Measurements from ENCODE around the gene CCDC12. TPM values are rescaled to one million over a fixed set of nuclear protein-coding genes. Genes with fewer than 3 reads are reported as not detected.

Gene CCDC12
- total RNA-seq, 1 experiment from 2014 or later, result 25.6 TPM

GRCh38 chr3:46957092-46957820 lies 19.3 kb downstream of the CCDC12 start:
- no peak for DNase-seq (ENCODE audit: low read depth)

DNA sequence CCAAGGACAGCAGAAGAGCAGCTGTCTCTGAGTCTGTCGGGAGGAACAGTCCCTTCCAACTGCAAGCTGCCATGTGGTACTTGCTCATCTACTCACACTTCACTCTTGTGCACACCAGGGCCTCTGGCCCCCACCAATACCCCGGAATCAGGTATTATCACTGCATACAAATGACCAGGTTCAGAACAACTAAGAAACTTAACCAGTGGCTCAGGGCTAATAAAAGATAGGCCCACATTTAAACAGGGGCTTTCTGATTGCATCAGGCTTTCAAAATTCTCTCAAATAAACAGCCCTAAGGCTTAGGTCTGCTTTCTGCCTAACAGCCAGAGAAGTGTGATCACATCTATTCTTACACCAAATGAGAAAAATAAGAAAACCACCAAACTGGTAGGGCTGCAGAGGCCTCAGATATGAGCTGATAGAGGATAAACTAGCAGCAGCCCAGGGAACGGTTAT lies 20.7 kb downstream of the CCDC12 start:
- DNase-seq (ENCODE audit: low read depth), result no peak

DNA sequence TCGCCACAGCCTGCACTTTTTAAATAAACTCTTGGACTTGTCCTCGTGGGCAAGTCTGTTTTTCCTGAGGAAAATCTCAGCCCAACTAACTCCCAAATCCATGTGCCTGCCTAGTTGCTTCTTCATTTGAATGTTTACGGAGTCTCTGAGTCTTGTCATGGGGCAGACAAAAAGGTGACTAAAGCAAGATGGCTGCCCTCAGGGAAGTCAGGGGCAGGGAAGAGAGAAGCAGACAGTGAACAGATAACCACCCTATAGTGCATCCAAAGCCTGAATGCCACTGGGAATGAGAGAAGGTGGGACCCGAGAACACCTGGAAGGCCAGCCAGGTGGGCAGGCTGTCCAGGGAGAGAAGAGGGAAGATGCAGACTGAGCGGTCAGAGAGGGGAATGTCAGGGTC lies 21.4 kb downstream of the CCDC12 start:
- DNase-seq (ENCODE audit: low read depth), result no peak

DNA sequence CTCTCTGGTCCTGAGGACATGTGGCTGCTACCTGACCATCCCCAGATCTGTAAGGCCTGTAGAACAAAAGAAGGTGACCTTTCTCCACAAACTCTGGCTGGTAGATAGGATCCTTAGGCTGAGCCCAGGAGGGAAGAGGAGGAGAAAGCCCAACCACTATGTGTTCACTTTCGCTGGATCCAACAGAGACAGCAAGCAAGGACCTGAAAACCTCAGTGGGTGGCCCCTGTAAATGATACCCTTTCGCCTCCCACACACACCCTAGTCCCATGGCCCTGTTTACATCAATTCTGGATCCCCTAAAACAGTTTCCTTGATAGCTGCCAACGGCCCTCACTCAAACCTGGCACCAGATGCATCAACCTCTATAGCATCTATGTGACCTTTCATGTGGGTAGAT lies 22.4 kb downstream of the CCDC12 start:
- no peak for DNase-seq (ENCODE audit: low read depth)

DNA sequence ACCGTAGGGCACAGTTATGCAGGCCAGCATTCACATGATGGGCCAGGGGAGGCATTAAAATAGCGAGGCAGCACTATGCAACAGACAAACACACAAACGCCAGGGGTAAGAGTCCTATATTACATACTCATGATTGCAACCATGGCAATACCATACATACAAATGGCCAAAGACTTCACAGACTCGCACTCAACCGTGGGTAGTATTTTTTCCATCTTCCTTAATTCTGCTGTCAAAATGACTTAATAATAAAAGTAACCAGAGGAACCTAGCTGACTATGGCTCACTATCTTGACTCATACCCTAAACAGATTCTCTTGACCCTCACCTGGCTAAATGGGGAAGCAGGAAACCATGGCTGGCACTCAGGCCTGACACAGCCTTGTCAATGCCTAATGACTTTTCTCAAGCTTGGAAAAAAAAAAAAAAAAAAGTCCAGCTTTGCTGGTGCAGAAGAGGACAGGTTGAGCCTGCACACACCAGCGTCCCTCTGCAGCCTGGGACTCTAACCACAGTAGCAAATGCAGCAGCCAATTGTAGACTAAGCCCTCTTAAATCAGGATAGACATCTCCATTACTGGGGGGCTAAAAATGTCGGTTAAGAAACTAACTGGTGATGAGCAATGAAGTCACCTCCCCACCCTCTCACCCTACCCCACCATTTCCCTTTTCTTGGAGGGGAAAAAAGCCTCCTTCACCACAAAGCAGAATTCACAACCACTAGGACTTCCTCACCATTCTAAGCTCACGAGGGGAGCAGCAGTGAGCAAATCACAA lies 23.1 kb downstream of the CCDC12 start:
- DNase-seq (ENCODE audit: low read depth), result no peak

DNA sequence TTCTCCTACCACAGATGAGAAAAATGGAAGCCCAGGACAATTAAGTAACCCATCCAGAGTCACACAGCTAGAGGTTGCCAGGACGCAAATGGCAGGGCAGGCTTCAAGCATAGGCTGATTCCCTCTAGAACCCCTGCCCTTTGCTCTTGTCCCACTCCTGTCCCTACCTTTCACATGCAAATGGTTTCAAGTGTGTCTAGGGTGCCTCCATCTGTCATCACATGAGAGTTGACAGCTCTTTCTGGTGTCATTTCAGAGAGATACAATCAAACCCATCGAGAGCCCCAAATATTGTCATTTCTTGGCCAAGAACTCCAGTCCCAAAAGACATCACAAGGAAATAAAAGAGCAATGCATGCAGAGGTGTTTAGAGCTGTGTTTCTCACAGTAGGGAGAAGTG lies 23.7 kb downstream of the CCDC12 start:
- no peak for DNase-seq (ENCODE audit: low read depth)

GRCh38 chr3:46950650-46951241 lies 25.8 kb downstream of the CCDC12 start:
- DNase-seq (ENCODE audit: low read depth), result no peak

GRCh38 chr3:46950177-46950576 lies 26.4 kb downstream of the CCDC12 start:
- DNase-seq (ENCODE audit: low read depth), result no peak

- DNase-seq (ENCODE audit: low read depth), result no peak
Observed at GRCh38 chr3:46948830-46949671, 27.5 kb downstream of the CCDC12 start.

GRCh38 chr3:46947981-46948791 lies 28.4 kb downstream of the CCDC12 start:
- DNase-seq (ENCODE audit: low read depth), result peak; percentile 66

DNA sequence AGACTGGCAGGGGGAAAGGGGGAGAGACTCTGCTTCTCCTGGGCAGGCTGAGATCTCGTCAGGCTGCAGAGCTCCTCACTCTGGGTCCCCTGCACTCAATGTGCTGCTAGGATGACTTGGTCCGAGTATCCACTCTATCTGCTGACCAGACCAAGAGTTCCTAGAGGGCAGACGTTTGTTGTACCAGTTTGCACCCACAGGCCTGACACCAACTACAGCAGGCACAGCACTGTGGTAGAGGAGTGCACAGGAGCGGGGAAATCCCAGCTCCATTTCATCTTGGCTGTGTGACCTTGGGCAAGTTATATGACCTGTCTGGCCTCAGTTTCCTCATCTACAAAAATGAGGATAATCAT lies 29.0 kb downstream of the CCDC12 start:
- no peak for DNase-seq (ENCODE audit: low read depth)

DNA sequence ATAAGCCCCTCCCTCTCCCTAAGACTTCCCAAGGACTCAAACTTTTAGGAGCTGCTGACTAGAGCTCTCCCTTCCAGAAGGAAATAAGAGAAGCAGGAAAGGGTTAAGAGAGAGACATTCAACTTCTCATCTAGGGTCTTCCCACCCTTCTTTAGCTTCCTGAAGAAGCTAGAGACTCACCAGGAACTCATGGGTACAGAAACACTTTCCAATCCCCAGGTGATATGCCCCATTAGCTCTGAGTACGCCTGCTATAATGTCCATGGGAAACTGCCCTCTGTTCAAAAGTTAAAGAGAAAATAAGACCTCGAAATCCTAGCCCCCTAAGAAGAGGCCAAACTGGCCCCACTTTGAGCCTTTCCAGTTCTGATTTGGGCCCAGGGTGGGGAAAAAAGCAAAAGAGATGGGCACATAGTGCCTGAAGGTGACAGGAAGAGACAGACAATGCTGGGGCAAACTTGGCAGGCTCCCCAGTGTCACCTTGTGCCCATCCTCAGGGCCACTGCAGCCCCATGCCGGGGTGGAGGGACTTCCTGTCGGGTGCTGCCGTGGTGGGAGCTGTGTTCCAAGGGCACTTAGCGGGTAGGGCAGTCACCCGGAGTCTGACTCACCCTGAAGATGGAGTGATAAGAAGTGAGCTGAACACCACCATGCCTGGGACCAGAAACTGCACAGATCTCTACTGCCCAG lies 29.5 kb downstream of the CCDC12 start:
- DNase-seq (ENCODE audit: low read depth), result peak; percentile 82

DNA sequence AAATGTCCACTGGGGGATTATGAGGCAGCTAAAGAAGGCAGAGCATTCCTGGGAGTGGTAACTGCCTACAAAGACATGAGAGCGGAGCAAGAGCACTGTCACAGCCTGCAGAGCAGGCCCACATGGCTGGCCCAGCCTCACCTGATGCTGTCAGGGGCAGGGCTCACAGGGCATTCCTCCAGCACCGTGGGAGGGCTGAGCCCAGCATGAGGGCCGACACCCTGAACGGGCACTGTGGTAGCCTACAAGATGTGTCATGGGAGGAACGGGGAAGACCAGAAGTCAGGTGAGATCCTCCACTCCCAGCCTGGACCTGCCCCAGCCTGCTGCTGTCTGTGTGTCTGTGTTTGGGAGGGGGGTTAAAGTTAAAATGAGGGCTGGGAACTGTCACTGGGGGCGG lies 30.1 kb downstream of the CCDC12 start:
- no peak for DNase-seq (ENCODE audit: low read depth)

DNA sequence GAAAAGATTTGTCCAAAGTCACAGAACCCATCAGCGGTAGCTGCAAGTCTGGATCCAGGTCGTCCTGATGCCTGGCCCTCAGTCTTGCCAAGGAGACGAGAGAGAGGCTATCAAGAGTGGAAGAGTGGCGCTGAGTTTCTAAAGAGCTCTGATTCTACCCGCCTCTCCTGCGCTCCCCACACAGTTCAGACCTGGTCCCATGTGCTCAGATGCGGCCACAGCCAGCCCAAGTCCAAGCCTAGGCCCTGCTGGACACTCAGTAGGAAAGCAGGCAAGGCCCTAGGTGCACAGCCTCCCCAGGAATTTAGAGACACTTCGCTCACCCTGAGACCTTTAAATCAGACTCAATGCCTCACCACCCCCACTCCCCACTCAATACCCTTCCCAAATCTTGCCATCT lies 32.4 kb downstream of the CCDC12 start:
- no peak for DNase-seq (ENCODE audit: low read depth)

GRCh38 chr3:46943237-46944187 lies 33.0 kb downstream of the CCDC12 start:
- DNase-seq (ENCODE audit: low read depth), result peak; percentile 42

DNA sequence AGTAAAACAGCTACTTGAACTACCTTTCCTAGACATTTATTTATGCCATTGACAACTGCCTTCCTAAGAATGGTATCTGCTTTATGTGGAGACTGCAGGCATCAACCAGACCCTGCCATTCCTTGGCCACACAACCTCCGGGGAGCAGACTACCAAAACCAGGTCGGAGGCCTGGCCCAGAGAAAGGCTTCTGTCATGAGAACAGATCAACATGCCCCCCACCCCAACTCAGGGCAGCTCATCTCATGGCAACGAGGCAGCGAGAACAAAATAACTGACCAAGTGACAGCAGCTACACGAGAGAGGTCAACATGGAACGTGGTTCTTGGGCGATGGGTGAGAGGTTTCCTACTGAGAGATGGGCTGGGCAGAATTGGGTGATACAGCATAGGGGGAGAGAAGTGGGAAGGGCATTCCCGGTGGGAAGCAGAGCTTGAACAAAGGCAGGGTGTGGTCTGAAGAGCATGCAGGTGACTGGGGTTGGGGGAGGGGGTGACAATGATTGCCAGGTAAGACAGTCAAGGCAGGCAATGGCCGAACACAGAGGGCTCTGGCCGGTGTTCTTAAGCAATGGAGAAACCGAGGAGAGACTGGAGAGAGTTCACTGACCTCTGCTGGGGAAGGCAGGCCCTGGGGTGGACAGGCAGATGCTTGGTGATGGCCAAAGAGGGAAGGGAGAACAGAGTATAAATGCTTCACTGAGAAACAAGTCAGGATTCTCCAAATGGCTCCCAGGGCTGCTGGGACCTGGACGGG lies 33.9 kb downstream of the CCDC12 start:
- DNase-seq (ENCODE audit: low read depth), result no peak

DNA sequence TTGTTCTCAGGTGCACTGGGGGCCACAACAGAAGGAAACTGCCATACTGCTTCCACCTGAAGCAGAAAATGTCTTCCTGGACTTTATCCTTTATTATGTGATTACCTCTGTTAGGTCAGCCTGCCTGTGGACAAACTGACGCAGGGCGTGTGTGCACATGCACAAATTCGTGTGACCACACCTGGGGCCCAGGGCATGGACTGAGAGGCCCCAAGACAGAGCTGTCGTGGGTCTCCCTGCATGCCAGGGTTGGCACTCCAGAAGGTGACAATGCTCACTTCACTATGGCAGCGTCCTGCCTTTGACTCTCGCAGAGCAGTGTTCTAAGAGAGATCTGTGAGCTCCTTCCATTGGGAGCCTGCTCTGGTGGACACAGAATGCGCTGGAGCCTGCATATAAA lies 34.5 kb downstream of the CCDC12 start:
- no peak for DNase-seq (ENCODE audit: low read depth)

DNA sequence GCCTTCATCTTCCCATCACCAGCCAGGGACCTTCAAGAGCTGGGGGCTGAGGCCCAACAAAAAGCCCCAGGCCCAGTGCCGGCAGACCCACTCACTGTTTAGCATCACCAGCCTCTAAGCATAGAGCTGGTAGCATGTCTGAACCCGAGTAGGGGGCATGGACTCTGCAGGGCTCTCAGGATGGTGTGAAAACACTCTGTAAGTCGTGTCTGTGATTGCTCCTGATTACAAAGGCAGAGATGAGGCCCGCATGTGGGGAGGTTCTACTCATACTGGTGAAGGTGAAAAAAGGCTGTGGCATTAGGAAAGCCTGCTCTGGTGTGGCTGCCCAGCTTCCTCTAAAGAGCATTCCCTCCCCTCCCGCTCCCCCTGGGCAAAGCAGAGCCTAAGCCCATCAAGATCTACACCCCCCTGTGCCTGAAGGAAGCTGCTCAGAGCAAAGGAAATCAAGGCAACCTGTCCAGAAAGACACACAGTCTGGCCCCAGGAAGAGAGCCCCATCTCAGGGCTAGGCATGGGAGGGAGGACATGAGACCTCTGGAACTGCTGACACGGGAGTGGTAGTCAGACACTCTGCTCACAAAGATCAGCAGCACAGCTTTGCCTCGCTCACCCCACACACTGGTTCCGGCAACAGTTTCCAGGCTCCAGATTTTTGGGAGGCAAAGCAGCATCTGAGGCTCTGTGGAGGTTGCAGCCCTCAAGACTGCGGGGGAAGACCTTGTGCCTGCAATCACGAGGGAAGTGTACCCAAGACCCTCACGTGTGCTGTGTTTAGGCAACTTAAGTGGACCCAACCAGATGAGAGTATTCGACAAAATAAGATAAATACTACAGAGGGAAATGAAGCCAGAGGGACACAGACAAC lies 36.7 kb downstream of the CCDC12 start:
- DNase-seq (ENCODE audit: low read depth), result no peak

All from M059J (cell line).